Lower lobe of right lung (tissue), 2 donors: ENCODE results near the gene RASL11A. TPM values are rescaled to one million over a fixed set of nuclear protein-coding genes. Genes with fewer than 3 reads are reported as not detected.

Experiments used
- ATAC-seq, 2 donors: fragments of 200-7000 bp; cut with Tn5 transposase; one replicate each; pipeline ENCODE4 v1.9.1; 2020 to 2022; ENCODE audit warnings: mild to moderate bottlenecking in 2 of 2, moderate library complexity in 2 of 2
- DNase-seq: peaks from one replicate; pipeline ENCODE4 v3.0.0-alpha.2; 2020
- H3K27ac ChIP-seq: fragments of 200-600 bp; one replicate; pipeline ENCODE4 v1.8.0; 2022
- H3K27me3 ChIP-seq: fragments of 200-600 bp; one replicate; pipeline ENCODE4 v1.8.0; 2022; ENCODE audit warnings: low read depth
- H3K36me3 ChIP-seq: fragments of 200-600 bp; one replicate; pipeline ENCODE4 v1.8.0; 2022; ENCODE audit warnings: mild to moderate bottlenecking
- H3K4me1 ChIP-seq: fragments of 200-600 bp; one replicate; pipeline ENCODE4 v1.8.0; 2022
- H3K4me3 ChIP-seq: fragments of 200-600 bp; one replicate; pipeline ENCODE4 v1.8.0; 2022; ENCODE audit warnings: mild to moderate bottlenecking
- H3K9me3 ChIP-seq: fragments of 200-600 bp; one replicate; pipeline ENCODE4 v1.8.0; 2022
- intact Hi-C: fragments of 100-400 bp; cut with DNase I; formaldehyde crosslinking; loops from one replicate; pipeline ENCODE4 v1.11.0; 2022
- total RNA-seq: library from RNA; stranded (reverse); fragmentation: NEBNext Ultra II Directional; extraction: Animal tissue kit (Norgen Biotek cat#: 25700); gene quantifications from one replicate; pipeline ENCODE4 v1.2.1, GENCODE V29; 2021
- TF ChIP-seq, protein P1 (sequence below): fragments of 200-600 bp; IDR thresholded peaks from one replicate; pipeline ENCODE4 v1.8.0; 2022; ENCODE audit warnings: antibody characterized with exemption, mild to moderate bottlenecking
- donor health status: DM: no; HTN: yes; CAD: no; lungs with severe emphysema.

The RASL11A gene
- total RNA-seq, 1 donor from 2014 or later = 20.6 TPM

DNA sequence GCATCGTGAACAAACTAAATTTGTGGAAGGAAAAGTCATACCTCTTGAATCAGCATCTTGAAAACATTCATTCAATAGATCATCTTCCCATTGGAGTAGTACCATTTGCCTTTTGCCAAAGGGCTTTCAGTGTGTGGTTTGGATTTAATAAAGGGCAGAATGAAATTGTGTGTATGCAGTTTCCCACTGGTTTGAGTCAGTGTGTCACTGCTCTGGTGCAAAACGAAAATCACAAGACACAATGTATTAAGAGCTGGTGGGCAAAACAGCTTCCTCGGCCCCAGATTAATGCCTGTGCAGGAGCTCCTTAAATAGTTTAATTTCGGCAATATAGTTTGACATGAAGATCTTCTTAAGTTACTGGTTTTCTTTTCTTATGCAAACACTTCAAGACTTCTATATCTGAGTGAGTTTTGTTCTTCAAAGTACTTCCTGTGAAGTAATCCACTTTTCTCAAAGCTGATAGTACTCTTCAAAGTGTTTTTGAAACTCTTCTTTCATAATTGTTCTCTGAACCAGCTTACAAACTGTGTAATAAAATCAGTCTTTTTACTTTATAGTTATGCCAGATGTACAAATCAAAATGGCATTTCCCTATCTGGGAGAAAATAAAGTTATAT, 32.1 kb downstream of the RASL11A start:
- no peak overlapping the region for H3K27ac ChIP-seq
- H3K27me3 ChIP-seq = no peaks in the 10 kb centered on the region
- ATAC-seq (peak in 1 of 2 donors; percentile 41), DNase-seq (no peak)
- no peak overlapping the region for H3K4me3 ChIP-seq
- H3K9me3 ChIP-seq = no peaks in the 10 kb centered on the region
- H3K4me1 ChIP-seq = no peaks in the 10 kb centered on the region
- TF ChIP-seq, protein P1, sequence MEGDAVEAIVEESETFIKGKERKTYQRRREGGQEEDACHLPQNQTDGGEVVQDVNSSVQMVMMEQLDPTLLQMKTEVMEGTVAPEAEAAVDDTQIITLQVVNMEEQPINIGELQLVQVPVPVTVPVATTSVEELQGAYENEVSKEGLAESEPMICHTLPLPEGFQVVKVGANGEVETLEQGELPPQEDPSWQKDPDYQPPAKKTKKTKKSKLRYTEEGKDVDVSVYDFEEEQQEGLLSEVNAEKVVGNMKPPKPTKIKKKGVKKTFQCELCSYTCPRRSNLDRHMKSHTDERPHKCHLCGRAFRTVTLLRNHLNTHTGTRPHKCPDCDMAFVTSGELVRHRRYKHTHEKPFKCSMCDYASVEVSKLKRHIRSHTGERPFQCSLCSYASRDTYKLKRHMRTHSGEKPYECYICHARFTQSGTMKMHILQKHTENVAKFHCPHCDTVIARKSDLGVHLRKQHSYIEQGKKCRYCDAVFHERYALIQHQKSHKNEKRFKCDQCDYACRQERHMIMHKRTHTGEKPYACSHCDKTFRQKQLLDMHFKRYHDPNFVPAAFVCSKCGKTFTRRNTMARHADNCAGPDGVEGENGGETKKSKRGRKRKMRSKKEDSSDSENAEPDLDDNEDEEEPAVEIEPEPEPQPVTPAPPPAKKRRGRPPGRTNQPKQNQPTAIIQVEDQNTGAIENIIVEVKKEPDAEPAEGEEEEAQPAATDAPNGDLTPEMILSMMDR = no peak
- intact Hi-C loops = no loop called here
- no peaks in the 10 kb centered on the region for H3K36me3 ChIP-seq

DNA sequence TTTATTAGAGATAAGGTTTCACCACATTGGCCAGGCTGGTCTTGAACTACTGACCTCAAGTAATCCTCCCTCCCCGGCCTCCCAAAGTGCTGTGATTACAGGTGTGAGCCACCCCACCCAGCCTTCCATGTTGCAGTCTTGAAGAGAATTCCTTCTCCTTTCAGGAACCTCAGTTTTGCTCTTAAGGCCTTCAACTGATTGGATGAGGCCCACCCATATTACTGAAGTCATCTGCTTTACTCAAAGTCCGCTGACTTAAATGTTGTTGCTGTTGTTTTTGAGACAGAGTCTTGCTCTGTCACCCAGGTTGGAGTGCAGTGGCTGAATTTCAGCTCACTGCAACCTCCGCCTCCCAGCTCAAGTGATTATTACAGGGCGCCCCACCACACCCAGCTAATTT, 33.5 kb downstream of the RASL11A start:
- Histone ChIP-seq H3K9me3 (no peaks in the 10 kb centered on the region), H3K27ac (no peak overlapping the region), H3K27me3 (no peaks in the 10 kb centered on the region), H3K4me1 (no peaks in the 10 kb centered on the region), H3K4me3 (no peak overlapping the region), H3K36me3 (no peaks in the 10 kb centered on the region)
- no peak for DNase-seq
- TF ChIP-seq, protein P1 = no peak
- intact Hi-C loops = no loop called here
- no peak for ATAC-seq

DNA sequence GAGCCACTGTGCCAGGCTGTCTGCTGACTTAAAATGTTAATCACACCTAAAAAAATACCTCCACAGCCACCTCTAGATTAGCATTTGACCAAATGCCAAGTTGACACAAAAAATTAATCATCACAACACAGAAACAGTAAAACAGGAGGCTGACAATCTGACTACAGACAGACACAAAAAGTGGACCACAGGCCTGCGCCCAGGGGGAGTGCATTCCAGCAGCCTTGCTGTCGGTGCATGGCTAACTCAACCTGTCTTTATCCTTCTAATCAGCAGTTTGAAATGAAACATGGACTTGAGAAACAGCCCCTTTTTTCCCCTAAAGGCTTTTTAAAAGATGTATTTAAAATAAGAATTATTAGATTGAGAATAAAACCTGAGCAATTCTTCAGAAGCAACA, 34.0 kb downstream of the RASL11A start:
- no peaks in the 10 kb centered on the region for H3K9me3 ChIP-seq
- DNase-seq (no peak), ATAC-seq (no peak)
- no peaks in the 10 kb centered on the region for H3K36me3 ChIP-seq
- H3K4me3 ChIP-seq = no peak overlapping the region
- intact Hi-C loops = no loop called here
- no peaks in the 10 kb centered on the region for H3K27me3 ChIP-seq
- no peaks in the 10 kb centered on the region for H3K4me1 ChIP-seq
- TF ChIP-seq, protein P1 = no peak
- no peak overlapping the region for H3K27ac ChIP-seq

DNA sequence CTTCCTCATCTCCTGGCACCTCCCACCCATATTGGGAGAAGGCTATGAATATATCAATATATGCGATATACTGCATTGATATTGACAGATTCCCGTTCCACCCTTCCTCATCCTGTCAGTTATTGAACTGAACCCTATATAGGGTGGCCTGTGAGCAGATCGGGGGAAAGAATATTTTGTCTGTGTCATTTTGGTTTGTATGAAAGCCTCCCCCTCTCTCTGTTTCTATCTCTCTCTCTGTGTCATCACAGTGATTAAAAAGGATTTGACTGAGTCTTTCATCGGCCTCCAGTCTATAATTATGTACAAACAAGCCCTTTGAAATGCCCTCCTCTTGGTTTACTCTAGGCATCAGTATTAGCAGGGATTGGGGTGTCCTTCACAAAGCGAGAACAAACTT, 35.7 kb downstream of the RASL11A start:
- intact Hi-C loops = no loop called here

DNA sequence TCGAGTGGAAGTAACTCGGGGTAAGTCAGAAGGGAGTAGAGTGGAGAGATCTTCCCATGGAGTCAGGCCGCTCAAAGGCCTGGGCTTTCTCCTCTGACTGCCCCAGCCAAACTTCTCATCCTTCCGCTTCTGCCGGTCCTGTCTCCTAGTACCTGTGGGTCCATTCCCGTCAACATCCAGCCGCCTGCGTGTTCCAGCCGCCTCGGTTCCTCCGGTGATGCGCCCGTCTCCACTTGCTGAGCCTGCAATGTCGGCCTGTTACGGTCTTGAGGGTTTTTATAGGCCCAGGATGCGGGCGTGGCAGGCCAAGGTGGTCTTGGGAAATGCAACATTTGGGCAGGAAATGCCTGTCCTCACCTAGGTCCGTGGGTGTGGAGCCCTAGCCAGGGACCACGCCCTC, 38.3 kb downstream of the RASL11A start:
- Histone ChIP-seq H3K36me3 (no peaks in the 10 kb centered on the region), H3K27ac (no peak overlapping the region), H3K4me3 (no peak overlapping the region), H3K9me3 (no peaks in the 10 kb centered on the region), H3K4me1 (no peaks in the 10 kb centered on the region), H3K27me3 (no peaks in the 10 kb centered on the region)
- TF ChIP-seq, protein P1 = no peak
- no peak for ATAC-seq
- DNase-seq = no peak
- intact Hi-C loops = no loop called here

More for the DNA sequence above, 35.7 kb downstream of the RASL11A start:
- TF ChIP-seq, protein P1 = no peak
- Histone ChIP-seq H3K27me3 (no peaks in the 10 kb centered on the region), H3K4me1 (no peaks in the 10 kb centered on the region), H3K9me3 (no peaks in the 10 kb centered on the region), H3K4me3 (no peak overlapping the region), H3K36me3 (no peaks in the 10 kb centered on the region), H3K27ac (no peak overlapping the region)
- ATAC-seq (no peak), DNase-seq (no peak)
